Peyer's patch (tissue), 4 donors: ENCODE data around the gene PATJ. TPM values are rescaled to one million over a fixed set of nuclear protein-coding genes. Genes with fewer than 3 reads are reported as not detected.

ENCODE experiments used
- DNase-seq, 3 donors: peaks; one replicate each; pipeline ENCODE4 v3.0.0-alpha.2; 2017 to 2019
- H3K27ac ChIP-seq, 4 donors: fragments of 200-600 bp; sonication (generic); one replicate each; pipeline ENCODE4 v1.5.1; 2016 to 2019
- H3K27me3 ChIP-seq, 2 donors: fragments of 200-600 bp; sonication (generic); one replicate each; pipeline ENCODE4 v1.5.1; 2019
- H3K36me3 ChIP-seq, 3 donors: fragments of 200-600 bp; sonication (generic); one replicate each; pipeline ENCODE4 v1.5.1; 2016 to 2019
- H3K4me1 ChIP-seq, 4 donors: fragments of 200-600 bp; sonication (generic); one replicate each; pipeline ENCODE4 v1.5.1; 2016 to 2019
- H3K4me3 ChIP-seq, 4 donors: fragments of 200-600 bp; sonication (generic); 1 replicate in 3 of 4; 2 replicates in 1 of 4; pipeline ENCODE4 v1.5.1; 2016 to 2019; ENCODE audit warnings: mild to moderate bottlenecking in 1 of 4
- H3K9me3 ChIP-seq, 4 donors: fragments of 200-600 bp; sonication (generic); one replicate each; pipeline ENCODE4 v1.5.1; 2016 to 2019; ENCODE audit warnings: mild to moderate bottlenecking in 1 of 4
- CTCF ChIP-seq, 6 experiments: fragments of 450-650 bp in 4 of 6; fragments of 200-600 bp in 2 of 6; sonication (generic) in 1 of 6; IDR thresholded peaks; one replicate each; pipeline ENCODE4 v1.5.1; 2017 to 2019; ENCODE audit warnings: antibody characterized with exemption in 6 of 6, mild to moderate bottlenecking in 3 of 6, moderate library complexity in 1 of 6
- POLR2A ChIP-seq, 2 donors: fragments of 450-650 bp; IDR thresholded peaks; one replicate each; pipeline ENCODE4 v1.5.1; 2017; ENCODE audit warnings: antibody characterized with exemption in 2 of 2, mild to moderate bottlenecking in 2 of 2, moderate library complexity in 2 of 2
- total RNA-seq, 4 donors: library from RNA; depleted of rRNA; stranded (reverse); fragments of >200 nt; gene quantifications; one replicate each; pipeline ENCODE4 v1.1.0, GENCODE V29; 2016

Gene PATJ
- total RNA-seq, 4 donors from 2014 or later, result 142 to 153 (median 153) TPM

- Histone ChIP-seq H3K4me1 (peaks cover 0 to 19% (median 0%) of the 10 kb centered on the region in 4 donors), H3K27me3 (no peaks in the 10 kb centered on the region), H3K27ac (no peak overlapping the region), H3K9me3 (no peaks in the 10 kb centered on the region), H3K36me3 (no peaks in the 10 kb centered on the region), H3K4me3 (no peak overlapping the region)
- no peak for DNase-seq
- no peak for TF ChIP-seq CTCF (IDR thresholded peaks at IDR 0.05)
- TF ChIP-seq POLR2A (IDR thresholded peaks at IDR 0.05), result no peak
These were observed 4.5 kb downstream of the PATJ start for GRCh38 chr1:61746813-61747212.

- no peaks in the 10 kb centered on the region for H3K36me3 ChIP-seq
These were observed 6.3 kb downstream of the PATJ start for GRCh38 chr1:61748566-61748965.

GRCh38 chr1:61749574-61749973 lies 7.3 kb downstream of the PATJ start:
- H3K27me3 ChIP-seq, result no peaks in the 10 kb centered on the region
- TF ChIP-seq CTCF (IDR thresholded peaks at IDR 0.05) (no peak), POLR2A (IDR thresholded peaks at IDR 0.05) (no peak)
- no peaks in the 10 kb centered on the region for H3K36me3 ChIP-seq
- H3K9me3 ChIP-seq, result no peaks in the 10 kb centered on the region
- no peak overlapping the region for H3K27ac ChIP-seq
- H3K4me3 ChIP-seq, result no peak overlapping the region
- H3K4me1 ChIP-seq, result peaks cover 0 to 7% (median 0%) of the 10 kb centered on the region in 4 donors
- DNase-seq, result no peak

More at GRCh38 chr1:61748566-61748965, 6.3 kb downstream of the PATJ start:
- no peak overlapping the region for H3K27ac ChIP-seq
- peaks cover 0 to 13% (median 0%) of the 10 kb centered on the region in 4 donors for H3K4me1 ChIP-seq
- TF ChIP-seq POLR2A (IDR thresholded peaks at IDR 0.05), result no peak
- no peak for DNase-seq
- no peak overlapping the region for H3K4me3 ChIP-seq
- H3K9me3 ChIP-seq, result no peaks in the 10 kb centered on the region
- no peaks in the 10 kb centered on the region for H3K27me3 ChIP-seq

- H3K4me1 ChIP-seq, result no peaks in the 10 kb centered on the region
- H3K9me3 ChIP-seq, result no peaks in the 10 kb centered on the region
- no peaks in the 10 kb centered on the region for H3K36me3 ChIP-seq
- H3K27ac ChIP-seq, result no peak overlapping the region
- no peak overlapping the region for H3K4me3 ChIP-seq
- H3K27me3 ChIP-seq, result no peaks in the 10 kb centered on the region
- TF ChIP-seq CTCF (IDR thresholded peaks at IDR 0.05) (no peak), POLR2A (IDR thresholded peaks at IDR 0.05) (no peak)
- no peak for DNase-seq
These were observed 10.7 kb downstream of the PATJ start for GRCh38 chr1:61752921-61753389.

GRCh38 chr1:61753998-61754508 lies 11.8 kb downstream of the PATJ start:
- Histone ChIP-seq H3K4me1 (no peaks in the 10 kb centered on the region), H3K9me3 (no peaks in the 10 kb centered on the region), H3K36me3 (no peaks in the 10 kb centered on the region), H3K27me3 (no peaks in the 10 kb centered on the region), H3K27ac (no peak overlapping the region), H3K4me3 (no peak overlapping the region)
- TF ChIP-seq POLR2A (IDR thresholded peaks at IDR 0.05) (no peak), CTCF (IDR thresholded peaks at IDR 0.05) (no peak)
- DNase-seq, result no peak

- Histone ChIP-seq H3K4me1 (no peaks in the 10 kb centered on the region), H3K9me3 (no peaks in the 10 kb centered on the region), H3K4me3 (no peak overlapping the region), H3K27ac (no peak overlapping the region), H3K36me3 (no peaks in the 10 kb centered on the region), H3K27me3 (no peaks in the 10 kb centered on the region)
- no peak for DNase-seq
- no peak for TF ChIP-seq POLR2A (IDR thresholded peaks at IDR 0.05)
- no peak for TF ChIP-seq CTCF (IDR thresholded peaks at IDR 0.05)
These were observed 12.3 kb downstream of the PATJ start for GRCh38 chr1:61754545-61754944.
